ENCODE results near the gene SCARB1. TPM values are rescaled to one million over a fixed set of nuclear protein-coding genes. Genes with fewer than 3 reads are reported as not detected.
A peak's percentile ranks its signal among the peaks of the same experiment; 100 is the strongest.

SCARB1 gene
- total RNA-seq, 1 experiment from 2014 or later, result 359 TPM

DNA sequence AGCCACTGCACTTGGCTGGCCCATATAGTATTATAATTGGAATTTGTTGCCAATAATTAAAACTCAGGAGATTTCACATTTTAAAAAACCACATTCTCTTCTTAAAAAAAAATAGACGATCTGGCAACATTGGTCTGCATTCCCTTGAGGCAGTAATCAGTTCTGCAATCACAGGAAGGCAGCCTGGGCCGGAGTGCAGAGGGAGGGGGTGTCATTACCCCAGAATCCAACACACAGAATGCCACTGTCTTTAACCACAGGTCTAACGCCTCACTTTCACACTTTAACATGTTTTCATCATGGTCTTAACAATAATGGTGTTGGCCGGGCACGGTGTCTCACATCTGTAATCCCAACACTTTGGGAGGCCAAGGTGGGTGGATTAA is 100.1 kb downstream of the SCARB1 start:
- intact Hi-C loops (cut with micrococcal nuclease; ENCODE audit: unreplicated experiment) (loop anchor here (10.0 kb wide), 1 partner anchor 199 kb away; the partner anchor contains the start of gene NCOR2), in situ Hi-C loops (cut with HindIII; ENCODE audit: low pct_unique_long_range_greater_than_20kb, low sequenced_read_pairs) (no loop called here)
- Histone ChIP-seq H3K4me3 (ENCODE audit: low read depth in 2 of 2, low read length in 2 of 2) (no peak overlapping the region), H3K9me3 (ENCODE audit: control insufficient read depth, insufficient read depth, low read depth, low read length) (peaks cover 6% of the 10 kb centered on the region; the same call in 1 of the 2 replicates), H3K4me1 (ENCODE audit: control insufficient read depth, insufficient read depth, low read length) (peaks cover 28% of the 10 kb centered on the region), H3K27ac (ENCODE audit: low read length) (no peak overlapping the region; the same call in 1 of the 2 replicates), H3K36me3 (ENCODE audit: control insufficient read depth, insufficient read depth, low read length) (no peaks in the 10 kb centered on the region), H3K27me3 (ENCODE audit: control insufficient read depth, insufficient read depth, low read length) (no peaks in the 10 kb centered on the region)
- DNase-seq (ENCODE audit: low read depth, low spot score) (no peak), ATAC-seq (no peak)
- CTCF ChIA-PET, result no interaction called here
- TF ChIP-seq, protein P1, sequence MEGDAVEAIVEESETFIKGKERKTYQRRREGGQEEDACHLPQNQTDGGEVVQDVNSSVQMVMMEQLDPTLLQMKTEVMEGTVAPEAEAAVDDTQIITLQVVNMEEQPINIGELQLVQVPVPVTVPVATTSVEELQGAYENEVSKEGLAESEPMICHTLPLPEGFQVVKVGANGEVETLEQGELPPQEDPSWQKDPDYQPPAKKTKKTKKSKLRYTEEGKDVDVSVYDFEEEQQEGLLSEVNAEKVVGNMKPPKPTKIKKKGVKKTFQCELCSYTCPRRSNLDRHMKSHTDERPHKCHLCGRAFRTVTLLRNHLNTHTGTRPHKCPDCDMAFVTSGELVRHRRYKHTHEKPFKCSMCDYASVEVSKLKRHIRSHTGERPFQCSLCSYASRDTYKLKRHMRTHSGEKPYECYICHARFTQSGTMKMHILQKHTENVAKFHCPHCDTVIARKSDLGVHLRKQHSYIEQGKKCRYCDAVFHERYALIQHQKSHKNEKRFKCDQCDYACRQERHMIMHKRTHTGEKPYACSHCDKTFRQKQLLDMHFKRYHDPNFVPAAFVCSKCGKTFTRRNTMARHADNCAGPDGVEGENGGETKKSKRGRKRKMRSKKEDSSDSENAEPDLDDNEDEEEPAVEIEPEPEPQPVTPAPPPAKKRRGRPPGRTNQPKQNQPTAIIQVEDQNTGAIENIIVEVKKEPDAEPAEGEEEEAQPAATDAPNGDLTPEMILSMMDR (IDR thresholded peaks at IDR 0.05), result no peak
- TF ChIP-seq POLR2AphosphoS5 (IDR thresholded peaks at IDR 0.05; ENCODE audit: low read depth, low read length) (no peak), SIN3A (IDR thresholded peaks at IDR 0.05; ENCODE audit: borderline replicate concordance, insufficient read depth, low read depth, low read length) (no peak), TCF7L2 (IDR thresholded peaks at IDR 0.05; ENCODE audit: low read depth, low read length) (no peak)
- TF ChIP-seq, protein P2, sequence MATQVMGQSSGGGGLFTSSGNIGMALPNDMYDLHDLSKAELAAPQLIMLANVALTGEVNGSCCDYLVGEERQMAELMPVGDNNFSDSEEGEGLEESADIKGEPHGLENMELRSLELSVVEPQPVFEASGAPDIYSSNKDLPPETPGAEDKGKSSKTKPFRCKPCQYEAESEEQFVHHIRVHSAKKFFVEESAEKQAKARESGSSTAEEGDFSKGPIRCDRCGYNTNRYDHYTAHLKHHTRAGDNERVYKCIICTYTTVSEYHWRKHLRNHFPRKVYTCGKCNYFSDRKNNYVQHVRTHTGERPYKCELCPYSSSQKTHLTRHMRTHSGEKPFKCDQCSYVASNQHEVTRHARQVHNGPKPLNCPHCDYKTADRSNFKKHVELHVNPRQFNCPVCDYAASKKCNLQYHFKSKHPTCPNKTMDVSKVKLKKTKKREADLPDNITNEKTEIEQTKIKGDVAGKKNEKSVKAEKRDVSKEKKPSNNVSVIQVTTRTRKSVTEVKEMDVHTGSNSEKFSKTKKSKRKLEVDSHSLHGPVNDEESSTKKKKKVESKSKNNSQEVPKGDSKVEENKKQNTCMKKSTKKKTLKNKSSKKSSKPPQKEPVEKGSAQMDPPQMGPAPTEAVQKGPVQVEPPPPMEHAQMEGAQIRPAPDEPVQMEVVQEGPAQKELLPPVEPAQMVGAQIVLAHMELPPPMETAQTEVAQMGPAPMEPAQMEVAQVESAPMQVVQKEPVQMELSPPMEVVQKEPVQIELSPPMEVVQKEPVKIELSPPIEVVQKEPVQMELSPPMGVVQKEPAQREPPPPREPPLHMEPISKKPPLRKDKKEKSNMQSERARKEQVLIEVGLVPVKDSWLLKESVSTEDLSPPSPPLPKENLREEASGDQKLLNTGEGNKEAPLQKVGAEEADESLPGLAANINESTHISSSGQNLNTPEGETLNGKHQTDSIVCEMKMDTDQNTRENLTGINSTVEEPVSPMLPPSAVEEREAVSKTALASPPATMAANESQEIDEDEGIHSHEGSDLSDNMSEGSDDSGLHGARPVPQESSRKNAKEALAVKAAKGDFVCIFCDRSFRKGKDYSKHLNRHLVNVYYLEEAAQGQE (IDR thresholded peaks at IDR 0.05; ENCODE audit: insufficient read depth in 1 of 2, low read depth in 2 of 2, low read length in 1 of 2), result no peak
- POLR2A ChIA-PET, result no interaction called here
- no TSS peak for BruUV-seq (replicated peaks)

- no peak for DNase-seq (ENCODE audit: low read depth, low spot score)
- intact Hi-C loops (cut with micrococcal nuclease; ENCODE audit: unreplicated experiment), result loop anchor here (10.0 kb wide), 1 partner anchor 198 kb away; the partner anchor contains the start of gene NCOR2
- no peak for ATAC-seq
- TF ChIP-seq, protein P2 (IDR thresholded peaks at IDR 0.05; ENCODE audit: insufficient read depth in 1 of 2, low read depth in 2 of 2, low read length in 1 of 2), result no peak
- TF ChIP-seq, protein P1 (IDR thresholded peaks at IDR 0.05), result no peak
- TF ChIP-seq POLR2AphosphoS5 (IDR thresholded peaks at IDR 0.05; ENCODE audit: low read depth, low read length) (no peak), SIN3A (IDR thresholded peaks at IDR 0.05; ENCODE audit: borderline replicate concordance, insufficient read depth, low read depth, low read length) (no peak), TCF7L2 (IDR thresholded peaks at IDR 0.05; ENCODE audit: low read depth, low read length) (no peak)
- no TSS peak for BruUV-seq (replicated peaks)
- Histone ChIP-seq H3K36me3 (ENCODE audit: control insufficient read depth, insufficient read depth, low read length) (no peaks in the 10 kb centered on the region), H3K4me1 (ENCODE audit: control insufficient read depth, insufficient read depth, low read length) (peaks cover 25% of the 10 kb centered on the region), H3K9me3 (ENCODE audit: control insufficient read depth, insufficient read depth, low read depth, low read length) (peaks cover 6% of the 10 kb centered on the region; the same call in 1 of the 2 replicates), H3K27me3 (ENCODE audit: control insufficient read depth, insufficient read depth, low read length) (no peaks in the 10 kb centered on the region), H3K27ac (ENCODE audit: low read length) (peak overlapping the region; percentile 48; the same call in 1 of the 2 replicates), H3K4me3 (ENCODE audit: low read depth in 2 of 2, low read length in 2 of 2) (no peak overlapping the region)
- ChIA-PET CTCF (no interaction called here), POLR2A (no interaction called here)
- in situ Hi-C loops (cut with HindIII; ENCODE audit: low pct_unique_long_range_greater_than_20kb, low sequenced_read_pairs), result no loop called here
Observed at GRCh38 chr12:124762791-124763593, 100.7 kb downstream of the SCARB1 start.

Data from Panc1 (cell line).